Stimulated activated memory B cell treated with anti-CD40 and anti-IgM and Interleukin-4, amounts not matched to agents 10 μg/mL and 1 μg/mL and 100 μg/mL, for 72 hours (primary cell): ENCODE measurements around the gene SKIDA1.

Experiments
- ATAC-seq: fragments of 150-1000 bp; cut with Tn5 transposase; 2 replicates; pipeline ENCODE4 v1.10.0; 2021
- H3K27ac Mint-ChIP-seq: one replicate; pipeline ENCODE4 v1.8.0; 2022; ENCODE audit warnings: mild to moderate bottlenecking, mixed read lengths
- H3K27me3 Mint-ChIP-seq: one replicate; pipeline ENCODE4 v1.8.0; 2022; ENCODE audit warnings: mixed read lengths
- H3K36me3 Mint-ChIP-seq: one replicate; pipeline ENCODE4 v1.8.0; 2022; ENCODE audit warnings: mixed read lengths
- H3K4me1 Mint-ChIP-seq: one replicate; pipeline ENCODE4 v1.8.0; 2022; ENCODE audit warnings: mixed read lengths
- H3K4me3 Mint-ChIP-seq: one replicate; pipeline ENCODE4 v1.8.0; 2022; ENCODE audit warnings: mild to moderate bottlenecking, moderate library complexity, mixed read lengths
- H3K9me3 Mint-ChIP-seq: one replicate; pipeline ENCODE4 v1.8.0; 2022; ENCODE audit warnings: mixed read lengths

Gene SKIDA1

GRCh38 chr10:21492421-21492820, 33.1 kb downstream of the SKIDA1 start:
- no peak for ATAC-seq
- Mint-ChIP-seq H3K9me3 (no peaks in the 10 kb centered on the region), H3K4me3 (no peak overlapping the region), H3K36me3 (no peaks in the 10 kb centered on the region), H3K4me1 (peaks cover 17% of the 10 kb centered on the region), H3K27me3 (peaks cover 37% of the 10 kb centered on the region), H3K27ac (no peak overlapping the region)

DNA sequence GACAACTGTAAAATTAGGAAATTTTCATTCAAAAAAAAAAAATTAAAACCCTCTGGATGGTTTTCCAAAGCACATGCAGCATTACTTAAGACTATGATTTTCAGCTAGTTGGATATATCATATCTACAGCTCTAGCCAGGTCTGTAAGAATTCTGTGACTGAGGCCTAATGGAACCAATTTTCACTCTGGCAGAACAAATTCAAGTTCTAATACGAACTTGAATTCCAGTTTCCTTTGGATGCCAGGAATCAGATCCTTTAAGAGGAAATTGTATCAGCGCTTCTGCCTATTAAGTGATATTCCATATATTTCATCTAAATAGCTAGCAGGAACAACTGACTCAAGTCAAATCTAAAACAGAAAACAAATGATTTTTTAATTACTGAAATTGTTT, 34.8 kb downstream of the SKIDA1 start:
- peaks cover 17% of the 10 kb centered on the region for H3K4me1 Mint-ChIP-seq
- no peak overlapping the region for H3K4me3 Mint-ChIP-seq
- no peaks in the 10 kb centered on the region for H3K9me3 Mint-ChIP-seq
- peaks cover 42% of the 10 kb centered on the region for H3K27me3 Mint-ChIP-seq
- H3K27ac Mint-ChIP-seq, result no peak overlapping the region
- ATAC-seq, result no peak
- H3K36me3 Mint-ChIP-seq, result no peaks in the 10 kb centered on the region

GRCh38 chr10:21490028-21490710, 35.3 kb downstream of the SKIDA1 start:
- Mint-ChIP-seq H3K36me3 (no peaks in the 10 kb centered on the region), H3K27me3 (peaks cover 37% of the 10 kb centered on the region), H3K9me3 (no peaks in the 10 kb centered on the region), H3K27ac (no peak overlapping the region), H3K4me3 (no peak overlapping the region), H3K4me1 (peaks cover 12% of the 10 kb centered on the region)
- no peak for ATAC-seq

GRCh38 chr10:21488957-21489446, 36.5 kb downstream of the SKIDA1 start:
- H3K4me3 Mint-ChIP-seq, result no peak overlapping the region
- H3K27me3 Mint-ChIP-seq, result peaks cover 28% of the 10 kb centered on the region
- peaks cover 4% of the 10 kb centered on the region for H3K4me1 Mint-ChIP-seq
- ATAC-seq, result no peak
- H3K9me3 Mint-ChIP-seq, result no peaks in the 10 kb centered on the region
- no peak overlapping the region for H3K27ac Mint-ChIP-seq
- no peaks in the 10 kb centered on the region for H3K36me3 Mint-ChIP-seq

- H3K9me3 Mint-ChIP-seq, result no peaks in the 10 kb centered on the region
- H3K27me3 Mint-ChIP-seq, result peaks cover 22% of the 10 kb centered on the region
- no peaks in the 10 kb centered on the region for H3K4me1 Mint-ChIP-seq
- ATAC-seq, result no peak
- H3K4me3 Mint-ChIP-seq, result no peak overlapping the region
- H3K36me3 Mint-ChIP-seq, result no peaks in the 10 kb centered on the region
- no peak overlapping the region for H3K27ac Mint-ChIP-seq
Measured at GRCh38 chr10:21488246-21488956, 37.1 kb downstream of the SKIDA1 start.

- no peak for ATAC-seq
- Mint-ChIP-seq H3K4me1 (no peaks in the 10 kb centered on the region), H3K4me3 (no peak overlapping the region), H3K27me3 (peaks cover 21% of the 10 kb centered on the region), H3K27ac (no peak overlapping the region), H3K36me3 (no peaks in the 10 kb centered on the region), H3K9me3 (no peaks in the 10 kb centered on the region)
Measured at GRCh38 chr10:21487416-21488180, 37.9 kb downstream of the SKIDA1 start.

DNA sequence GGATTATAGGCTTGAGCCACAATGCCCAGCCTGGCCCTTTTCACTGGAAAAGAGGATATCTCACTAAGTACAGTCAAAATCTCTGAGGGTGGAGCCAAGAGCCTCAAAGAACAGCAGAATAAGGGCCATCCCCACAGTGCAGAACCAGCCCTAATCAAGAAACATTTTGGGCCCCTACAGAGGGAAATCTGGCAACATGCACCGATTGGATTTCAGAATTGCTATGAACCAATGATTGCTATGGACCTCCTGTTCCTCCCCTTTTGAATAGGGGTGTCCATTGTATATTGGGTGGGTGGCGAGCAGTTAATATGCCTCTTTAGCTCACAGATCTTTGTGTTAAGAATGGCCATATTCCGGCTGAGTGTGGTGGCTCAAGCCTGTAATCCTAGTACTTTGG, 42.7 kb downstream of the SKIDA1 start:
- Mint-ChIP-seq H3K4me1 (no peaks in the 10 kb centered on the region), H3K27me3 (peaks cover 28% of the 10 kb centered on the region), H3K36me3 (no peaks in the 10 kb centered on the region), H3K4me3 (no peak overlapping the region), H3K9me3 (no peaks in the 10 kb centered on the region), H3K27ac (no peak overlapping the region)
- ATAC-seq, result no peak

DNA sequence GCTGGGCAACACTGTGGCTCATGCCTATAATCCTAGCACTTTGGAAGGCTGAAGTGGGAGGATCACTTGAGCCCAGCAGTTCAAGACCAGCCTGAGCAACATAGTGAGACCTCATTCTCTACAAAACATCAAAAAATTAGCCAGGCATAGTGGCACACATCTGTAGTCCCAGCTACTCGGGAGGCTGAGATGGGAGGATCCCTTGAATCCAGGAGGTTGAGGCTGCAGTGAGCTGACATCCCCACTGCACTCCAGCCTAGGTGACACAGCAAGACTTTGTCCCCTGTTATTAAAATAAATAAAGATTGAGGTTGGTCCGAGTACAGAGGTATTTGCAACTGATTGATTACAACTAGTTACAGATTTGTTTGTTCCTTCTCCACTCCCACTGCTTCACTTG, 44.1 kb downstream of the SKIDA1 start:
- no peak overlapping the region for H3K27ac Mint-ChIP-seq
- H3K4me3 Mint-ChIP-seq, result no peak overlapping the region
- H3K4me1 Mint-ChIP-seq, result no peaks in the 10 kb centered on the region
- no peaks in the 10 kb centered on the region for H3K9me3 Mint-ChIP-seq
- no peaks in the 10 kb centered on the region for H3K36me3 Mint-ChIP-seq
- peaks cover 18% of the 10 kb centered on the region for H3K27me3 Mint-ChIP-seq
- ATAC-seq, result no peak

GRCh38 chr10:21479570-21480315, 45.7 kb downstream of the SKIDA1 start:
- Mint-ChIP-seq H3K27ac (no peak overlapping the region), H3K4me1 (no peaks in the 10 kb centered on the region), H3K9me3 (no peaks in the 10 kb centered on the region), H3K36me3 (no peaks in the 10 kb centered on the region), H3K27me3 (peaks cover 18% of the 10 kb centered on the region), H3K4me3 (no peak overlapping the region)
- no peak for ATAC-seq

GRCh38 chr10:21475393-21475792, 50.1 kb downstream of the SKIDA1 start:
- no peak overlapping the region for H3K27ac Mint-ChIP-seq
- no peak for ATAC-seq
- H3K4me1 Mint-ChIP-seq, result no peaks in the 10 kb centered on the region
- H3K9me3 Mint-ChIP-seq, result no peaks in the 10 kb centered on the region
- H3K36me3 Mint-ChIP-seq, result no peaks in the 10 kb centered on the region
- no peak overlapping the region for H3K4me3 Mint-ChIP-seq
- H3K27me3 Mint-ChIP-seq, result peaks cover 27% of the 10 kb centered on the region

- no peak overlapping the region for H3K27ac Mint-ChIP-seq
- no peaks in the 10 kb centered on the region for H3K4me1 Mint-ChIP-seq
- H3K36me3 Mint-ChIP-seq, result no peaks in the 10 kb centered on the region
- H3K4me3 Mint-ChIP-seq, result no peak overlapping the region
- peaks cover 10% of the 10 kb centered on the region for H3K27me3 Mint-ChIP-seq
- no peak for ATAC-seq
- H3K9me3 Mint-ChIP-seq, result no peaks in the 10 kb centered on the region
Measured at GRCh38 chr10:21473541-21473940, 51.9 kb downstream of the SKIDA1 start.

DNA sequence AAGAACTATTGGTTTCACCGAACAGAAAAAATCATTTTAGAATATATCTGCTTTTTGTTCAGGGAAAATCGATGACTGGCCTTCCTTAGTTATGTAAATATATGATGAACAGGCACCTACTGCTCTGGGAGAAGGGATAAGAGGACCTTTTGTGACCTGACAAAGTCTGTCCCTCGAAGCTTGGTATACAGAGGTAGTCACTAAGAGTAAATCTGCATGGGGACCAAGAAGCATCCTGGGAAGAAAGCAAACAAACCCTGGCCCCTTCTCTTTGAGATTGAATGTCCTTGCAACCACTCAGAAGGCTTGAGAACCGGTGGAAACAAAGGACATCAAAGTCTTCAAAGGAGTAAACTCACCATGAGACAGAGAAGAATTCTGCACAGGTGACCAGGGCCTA, 52.3 kb downstream of the SKIDA1 start:
- Mint-ChIP-seq H3K9me3 (no peaks in the 10 kb centered on the region), H3K27me3 (peaks cover 9% of the 10 kb centered on the region), H3K36me3 (no peaks in the 10 kb centered on the region), H3K4me1 (no peaks in the 10 kb centered on the region), H3K27ac (no peak overlapping the region), H3K4me3 (no peak overlapping the region)
- ATAC-seq, result no peak

- H3K27ac Mint-ChIP-seq, result no peak overlapping the region
- no peaks in the 10 kb centered on the region for H3K4me1 Mint-ChIP-seq
- no peaks in the 10 kb centered on the region for H3K9me3 Mint-ChIP-seq
- H3K27me3 Mint-ChIP-seq, result peaks cover 9% of the 10 kb centered on the region
- H3K4me3 Mint-ChIP-seq, result no peak overlapping the region
- H3K36me3 Mint-ChIP-seq, result no peaks in the 10 kb centered on the region
- no peak for ATAC-seq
Measured at GRCh38 chr10:21468086-21468485, 57.4 kb downstream of the SKIDA1 start.

- Mint-ChIP-seq H3K36me3 (no peaks in the 10 kb centered on the region), H3K27ac (no peak overlapping the region), H3K4me3 (no peak overlapping the region), H3K27me3 (peaks cover 9% of the 10 kb centered on the region), H3K4me1 (no peaks in the 10 kb centered on the region), H3K9me3 (no peaks in the 10 kb centered on the region)
- no peak for ATAC-seq
Measured at GRCh38 chr10:21467633-21468032, 57.8 kb downstream of the SKIDA1 start.

- Mint-ChIP-seq H3K36me3 (no peaks in the 10 kb centered on the region), H3K27me3 (peaks cover 8% of the 10 kb centered on the region), H3K4me1 (no peaks in the 10 kb centered on the region), H3K4me3 (no peak overlapping the region), H3K27ac (no peak overlapping the region), H3K9me3 (no peaks in the 10 kb centered on the region)
- ATAC-seq, result no peak
Measured at GRCh38 chr10:21464134-21464533, 61.3 kb downstream of the SKIDA1 start.
